HG02642 (cell line): ENCODE results near the gene KCNQ1.

Experiments
- ATAC-seq: cut with Tn5 transposase; IDR thresholded peaks from one replicate; pipeline ENCODE4 v1.9.1; 2021; ENCODE audit warnings: mild to moderate bottlenecking; ENCODE audit not compliant: unreplicated experiment, poor library complexity

Gene KCNQ1

GRCh38 chr11:2853997-2854560 lies 409.3 kb downstream of the KCNQ1 start:
- no peak for ATAC-seq

- ATAC-seq, result no peak
Observed at GRCh38 chr11:2855162-2855561, 410.4 kb downstream of the KCNQ1 start.

GRCh38 chr11:2857276-2857675 lies 412.5 kb downstream of the KCNQ1 start:
- no peak for ATAC-seq

GRCh38 chr11:2857918-2858317 lies 413.1 kb downstream of the KCNQ1 start:
- no peak for ATAC-seq

GRCh38 chr11:2858995-2859698 lies 414.3 kb downstream of the KCNQ1 start:
- no peak for ATAC-seq

- ATAC-seq, result no peak
Observed at GRCh38 chr11:2859699-2860037, 414.9 kb downstream of the KCNQ1 start.

- ATAC-seq, result no peak
Observed at GRCh38 chr11:2860636-2861035, 415.8 kb downstream of the KCNQ1 start.

GRCh38 chr11:2862395-2863275 lies 417.8 kb downstream of the KCNQ1 start:
- ATAC-seq, result no peak

- no peak for ATAC-seq
Observed at GRCh38 chr11:2863276-2863618, 418.4 kb downstream of the KCNQ1 start.

GRCh38 chr11:2864901-2865300 lies 420.1 kb downstream of the KCNQ1 start:
- ATAC-seq, result no peak

GRCh38 chr11:2865922-2866577 lies 421.2 kb downstream of the KCNQ1 start:
- no peak for ATAC-seq

GRCh38 chr11:2867142-2867541 lies 422.3 kb downstream of the KCNQ1 start:
- ATAC-seq, result no peak

GRCh38 chr11:2867722-2868505 lies 423.1 kb downstream of the KCNQ1 start:
- ATAC-seq, result no peak

- no peak for ATAC-seq
Observed at GRCh38 chr11:2868506-2869133, 423.8 kb downstream of the KCNQ1 start.

- no peak for ATAC-seq
Observed at GRCh38 chr11:2869134-2869526, 424.3 kb downstream of the KCNQ1 start.

GRCh38 chr11:2869561-2870427 lies 425.0 kb downstream of the KCNQ1 start:
- no peak for ATAC-seq

GRCh38 chr11:2870460-2870859 lies 425.7 kb downstream of the KCNQ1 start:
- ATAC-seq, result no peak

- ATAC-seq, result no peak
Observed at GRCh38 chr11:2870969-2871680, 426.3 kb downstream of the KCNQ1 start.
